ENCODE data around the gene UBE2D4.
"Not testable (repeated sequence)": the region's sequence is repeated elsewhere in the genome, so short reads cannot be mapped to it uniquely, and the experiment has no call there.

Gene UBE2D4

DNA sequence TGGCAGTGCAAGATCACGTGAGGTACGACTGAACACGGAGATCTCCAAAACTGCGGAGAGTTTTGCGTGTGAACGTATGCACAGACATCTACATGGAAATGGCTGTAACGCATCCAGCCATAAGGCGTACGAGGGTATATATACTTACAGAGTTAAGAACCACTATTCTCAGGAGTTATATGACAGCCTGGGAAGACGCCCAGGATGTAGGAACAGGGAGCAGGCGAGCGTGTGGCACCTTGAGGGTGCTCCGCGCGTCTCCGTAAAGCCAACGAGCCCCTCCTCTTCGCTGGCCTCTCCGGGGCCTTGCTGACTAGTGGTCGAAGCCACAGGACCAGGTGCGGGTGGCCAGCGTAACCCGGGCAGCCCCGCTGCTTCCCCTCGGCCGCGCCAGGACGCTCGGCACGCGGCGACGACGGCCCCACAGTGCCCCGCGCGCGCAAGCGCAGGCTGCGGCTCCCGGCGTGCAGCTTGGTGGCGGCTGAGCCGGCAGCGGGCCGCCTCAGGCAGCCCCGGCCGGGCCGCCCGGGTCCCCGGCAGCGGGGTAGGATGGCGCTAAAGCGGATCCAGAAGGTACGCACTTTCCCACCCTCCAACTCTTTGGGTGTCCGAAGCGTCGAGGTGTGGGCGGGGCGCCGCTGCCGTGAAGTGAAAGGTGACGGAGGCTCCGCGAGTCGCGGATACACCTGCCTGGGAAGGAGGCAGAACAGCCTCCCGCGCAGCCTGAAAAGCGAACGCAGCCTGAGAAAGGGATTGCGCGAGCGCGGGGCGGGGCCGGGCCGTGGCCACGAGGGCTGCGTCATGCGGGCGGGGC is at the start of gene UBE2D4:
Gene UBE2D4 (plus strand): TSS at position 453 of the 814 bp plus-strand sequence. CDS start 97 bp downstream, at position 550.
- intact Hi-C loops (cut with DNase I): loop anchor here (1.0 kb wide), 1 partner anchor 57 kb away; the partner anchor contains the start of gene MRPS24
- DNase-seq: peak; percentile 78 to 98 (median 90)

DNA sequence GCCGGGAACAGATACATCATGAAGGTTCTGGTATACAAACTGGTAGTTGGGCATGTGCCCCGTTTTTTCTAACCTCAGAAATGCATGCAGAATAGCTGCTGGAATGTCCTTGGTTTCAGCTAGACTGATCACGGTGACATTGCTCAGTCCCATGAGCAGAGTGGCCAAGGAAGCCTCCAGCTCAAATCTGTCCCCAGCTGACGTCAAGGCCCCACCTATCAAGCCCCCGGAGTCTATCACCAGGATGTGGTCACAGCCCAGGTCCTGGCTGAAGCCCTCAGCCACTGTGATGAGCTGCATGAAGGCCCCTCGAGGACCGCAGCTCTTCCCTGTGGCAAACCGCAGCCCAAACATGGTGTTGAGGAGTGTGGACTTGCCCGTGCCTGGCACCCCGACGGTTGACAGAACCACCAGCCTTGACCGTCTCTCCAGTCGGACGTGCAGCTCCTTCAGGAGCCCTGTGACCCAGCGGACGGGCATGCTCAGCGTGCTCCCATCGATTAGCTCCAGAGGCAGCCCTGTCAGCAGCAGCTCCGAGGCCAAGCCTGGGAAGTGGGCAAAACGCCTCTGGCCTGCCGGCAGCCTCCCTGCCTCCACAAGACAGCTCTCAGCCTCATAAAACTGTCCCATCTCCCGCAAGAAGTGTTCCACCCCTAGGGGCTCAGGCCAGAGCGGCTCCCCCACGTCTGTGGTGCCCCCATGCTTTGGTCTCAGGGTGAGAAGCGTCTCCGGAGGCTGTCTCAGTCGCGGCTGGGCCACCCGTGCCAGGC is 49.1 kb upstream of the UBE2D4 start:
- DNase-seq: peak in 1 of 10 donors; percentile 83
- intact Hi-C loops (cut with DNase I): no loop called here

DNA sequence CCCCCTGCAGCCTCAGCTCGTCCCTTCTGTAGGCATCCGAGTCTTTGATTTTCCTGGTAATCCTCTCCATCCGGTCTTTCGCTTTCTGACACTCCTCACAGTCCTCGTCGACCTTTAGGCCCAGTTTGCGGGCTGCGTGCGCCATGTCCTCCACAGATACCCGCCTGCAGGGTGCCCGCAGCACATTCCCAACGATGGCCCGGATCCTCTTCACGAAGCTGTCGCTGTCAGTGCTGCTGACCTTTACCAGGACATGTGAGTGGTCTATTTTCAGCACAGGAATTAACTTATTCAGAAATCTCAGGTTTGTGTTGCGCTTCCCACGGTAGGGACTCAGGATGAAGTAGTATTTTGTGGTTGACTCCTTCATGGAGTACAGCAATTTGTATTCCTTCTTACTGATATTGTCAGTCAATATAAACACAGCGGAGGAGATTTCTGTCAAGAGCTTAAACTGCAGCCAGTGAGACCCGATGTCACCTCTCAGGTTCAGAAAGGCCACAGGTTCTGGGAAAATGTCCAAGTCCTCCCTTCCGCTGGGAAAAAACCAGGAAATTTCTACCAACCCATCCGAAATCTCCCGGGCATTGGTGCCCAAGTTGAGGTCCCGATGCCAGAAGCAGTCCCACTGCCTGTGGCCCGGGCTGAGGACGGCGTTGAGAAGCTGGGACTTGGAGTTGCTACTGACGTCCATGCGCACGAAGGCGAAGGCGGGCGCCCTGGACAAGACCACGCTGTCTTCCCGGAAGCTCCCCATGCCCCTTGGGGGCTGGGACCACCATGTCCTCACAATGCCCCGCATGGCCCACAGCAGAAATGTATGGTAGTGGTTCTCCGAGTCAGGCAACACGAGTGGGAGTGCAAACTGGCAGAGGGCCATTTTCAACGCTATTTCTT is 48.0 kb upstream of the UBE2D4 start:
- no peak for DNase-seq
- intact Hi-C loops (cut with DNase I): no loop called here

DNA sequence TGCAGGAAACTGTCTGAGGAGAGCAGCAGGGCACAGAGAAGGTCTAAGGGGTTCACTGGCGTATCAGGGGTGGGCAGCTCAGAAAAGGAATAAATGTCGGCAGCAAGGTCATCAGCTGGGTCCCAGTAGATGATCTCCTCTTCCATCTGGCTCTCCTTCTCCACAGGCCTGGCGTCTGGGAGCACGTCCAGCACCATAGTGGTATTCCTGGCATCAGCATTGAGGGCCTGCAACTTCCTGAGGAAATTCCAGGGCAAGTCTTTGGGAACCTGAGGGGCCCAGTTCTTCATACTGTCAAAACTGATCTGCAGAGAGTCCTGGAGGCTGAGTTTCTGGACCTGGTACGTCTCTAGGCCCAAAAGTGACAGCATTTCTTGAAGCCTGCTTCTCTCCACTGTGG is 47.4 kb upstream of the UBE2D4 start:
- intact Hi-C loops (cut with DNase I): no loop called here
- no peak for DNase-seq

DNA sequence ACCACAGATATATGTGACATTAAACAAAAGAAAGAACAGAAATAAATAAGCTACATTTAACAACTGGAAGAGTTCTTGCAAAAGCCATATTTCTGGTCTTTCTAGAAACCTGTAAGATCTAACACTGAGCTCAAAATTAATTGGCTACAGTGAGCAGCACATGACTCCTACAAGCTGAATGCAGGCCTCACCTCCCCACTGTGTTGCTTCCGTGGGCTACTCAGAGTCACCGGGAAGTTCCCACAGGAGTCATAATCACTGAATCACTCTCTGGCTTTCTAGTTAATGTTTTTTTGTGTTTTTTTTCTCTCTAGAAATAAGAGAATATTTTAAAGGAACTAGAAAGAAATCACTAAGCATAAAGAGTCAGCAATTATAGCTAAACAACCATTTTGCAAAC is 46.8 kb upstream of the UBE2D4 start:
- intact Hi-C loops (cut with DNase I): no loop called here
- DNase-seq: no peak

DNA sequence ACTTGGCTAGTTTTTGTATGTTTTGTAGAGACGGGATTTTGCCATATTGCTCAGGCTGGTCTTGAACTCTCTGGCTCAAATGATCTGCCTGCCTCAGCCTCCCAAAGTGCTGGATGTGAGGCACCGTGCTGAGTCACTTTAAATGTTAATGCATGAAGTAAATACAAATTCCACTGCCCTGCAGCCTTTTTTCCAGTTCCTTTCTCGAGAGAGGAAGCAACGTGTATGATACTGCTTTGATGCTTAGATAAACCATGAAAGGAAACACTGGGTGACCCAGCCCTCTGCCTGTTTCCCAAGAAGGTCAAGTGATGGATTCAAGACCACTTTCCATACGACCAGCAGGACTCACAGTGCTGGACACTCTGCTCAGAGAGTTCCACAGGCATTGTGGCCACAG is 45.6 kb upstream of the UBE2D4 start:
- intact Hi-C loops (cut with DNase I): no loop called here

DNA sequence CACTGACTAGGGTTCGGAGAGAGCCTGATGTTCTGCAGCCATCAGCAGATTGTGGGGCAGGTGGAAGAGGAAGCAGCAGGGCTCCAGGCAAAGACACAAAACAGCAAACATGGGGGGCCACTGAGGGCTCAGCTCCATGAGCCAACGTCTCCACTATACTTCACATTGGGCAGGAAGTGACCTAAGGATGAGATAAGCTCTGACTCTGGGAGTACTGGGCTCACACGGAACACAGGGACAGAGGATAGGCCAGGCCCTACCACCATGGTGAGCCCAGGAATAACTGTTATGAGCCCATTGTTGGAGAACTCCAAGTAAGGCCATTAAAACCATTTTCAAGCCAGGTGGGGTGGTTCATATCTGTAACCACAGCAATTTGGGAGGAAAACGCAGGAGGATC is 42.0 kb upstream of the UBE2D4 start:
- DNase-seq: no peak
- intact Hi-C loops (cut with DNase I): no loop called here

More for the DNA sequence above, 45.6 kb upstream of the UBE2D4 start:
- DNase-seq: no peak

DNA sequence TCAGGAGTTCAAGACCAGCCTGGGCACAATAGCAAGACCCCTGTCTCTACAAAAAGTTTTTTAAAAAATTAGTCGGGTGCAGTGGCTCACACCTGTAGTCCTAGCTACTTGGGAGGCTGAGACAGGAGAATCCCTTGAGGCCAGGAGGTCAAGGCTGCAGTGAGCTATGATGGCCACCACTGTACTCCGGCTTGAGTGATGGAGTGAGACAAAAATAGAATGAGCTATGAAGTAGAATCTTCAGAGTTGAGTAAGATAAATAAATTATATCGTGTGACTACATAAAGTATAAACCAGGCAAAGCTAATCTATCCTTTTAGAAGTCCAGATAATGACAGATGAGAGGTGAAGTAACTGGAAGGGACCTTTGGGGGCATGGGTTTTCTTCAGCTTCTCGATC is 41.6 kb upstream of the UBE2D4 start:
- intact Hi-C loops (cut with DNase I): no loop called here
- DNase-seq: no peak

DNA sequence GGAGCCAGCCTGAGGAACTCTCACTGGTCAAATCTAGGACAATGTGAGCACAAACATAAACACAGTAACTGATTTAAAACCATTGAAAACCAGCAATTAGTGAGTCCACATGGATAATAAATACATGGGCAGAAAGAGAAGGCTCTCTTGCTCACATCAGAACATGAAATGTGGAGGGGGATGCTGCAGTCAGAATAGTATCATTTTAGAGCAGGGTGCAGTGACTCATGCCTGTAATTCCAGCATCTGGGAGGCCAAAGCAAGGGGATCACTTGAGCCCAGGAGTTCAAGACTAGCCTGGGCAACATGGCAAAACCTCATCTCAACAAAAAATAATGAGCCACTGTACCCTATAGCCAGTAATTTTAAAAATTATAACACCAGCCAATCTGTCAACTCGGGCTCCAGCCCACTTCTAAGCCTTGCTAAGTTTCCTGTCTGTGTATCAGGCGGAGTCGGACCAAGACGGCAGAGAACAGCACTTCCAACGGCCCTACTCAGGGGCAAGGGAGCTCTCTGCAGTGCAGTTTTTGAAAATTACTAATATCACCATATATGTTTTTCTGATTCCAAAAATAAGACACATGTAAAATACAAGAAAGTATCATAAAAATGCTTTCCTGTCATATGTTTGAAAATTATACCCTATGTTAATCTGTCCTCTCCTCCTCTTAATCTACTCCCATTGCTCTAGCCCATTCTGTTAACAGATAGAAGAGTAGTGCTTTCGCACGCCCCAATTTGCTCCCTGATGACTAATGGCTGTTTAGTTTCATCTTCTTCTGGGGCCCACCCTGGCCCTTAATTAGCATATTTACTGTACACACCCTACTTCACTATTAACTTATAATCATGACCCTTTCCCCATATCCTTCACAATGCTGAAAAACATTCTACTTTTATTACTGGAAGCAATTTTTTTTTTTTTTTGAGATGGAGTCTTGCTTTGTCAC is 37.0 kb upstream of the UBE2D4 start:
- intact Hi-C loops (cut with DNase I): no loop called here
- no peak for DNase-seq

DNA sequence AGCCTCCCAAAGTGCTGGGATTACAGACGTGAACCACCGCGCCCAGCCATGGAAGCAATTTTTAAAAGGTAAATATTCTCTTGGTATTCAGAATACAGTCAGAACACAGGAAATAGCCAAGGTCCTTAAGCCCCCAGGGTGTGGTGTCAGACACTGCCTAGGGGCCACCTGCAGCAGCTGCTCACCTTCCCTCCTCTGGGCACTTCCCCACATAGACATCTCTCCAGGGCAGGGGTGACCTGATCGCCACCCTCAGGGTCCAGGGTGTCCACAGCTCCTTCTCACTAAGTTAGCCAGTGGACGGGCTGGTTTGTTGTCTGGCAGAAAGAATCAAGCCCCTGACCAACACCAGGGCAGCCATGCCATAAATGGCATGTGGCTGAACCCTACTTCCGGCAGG is 35.8 kb upstream of the UBE2D4 start:
- no peak for DNase-seq
- intact Hi-C loops (cut with DNase I): no loop called here

DNA sequence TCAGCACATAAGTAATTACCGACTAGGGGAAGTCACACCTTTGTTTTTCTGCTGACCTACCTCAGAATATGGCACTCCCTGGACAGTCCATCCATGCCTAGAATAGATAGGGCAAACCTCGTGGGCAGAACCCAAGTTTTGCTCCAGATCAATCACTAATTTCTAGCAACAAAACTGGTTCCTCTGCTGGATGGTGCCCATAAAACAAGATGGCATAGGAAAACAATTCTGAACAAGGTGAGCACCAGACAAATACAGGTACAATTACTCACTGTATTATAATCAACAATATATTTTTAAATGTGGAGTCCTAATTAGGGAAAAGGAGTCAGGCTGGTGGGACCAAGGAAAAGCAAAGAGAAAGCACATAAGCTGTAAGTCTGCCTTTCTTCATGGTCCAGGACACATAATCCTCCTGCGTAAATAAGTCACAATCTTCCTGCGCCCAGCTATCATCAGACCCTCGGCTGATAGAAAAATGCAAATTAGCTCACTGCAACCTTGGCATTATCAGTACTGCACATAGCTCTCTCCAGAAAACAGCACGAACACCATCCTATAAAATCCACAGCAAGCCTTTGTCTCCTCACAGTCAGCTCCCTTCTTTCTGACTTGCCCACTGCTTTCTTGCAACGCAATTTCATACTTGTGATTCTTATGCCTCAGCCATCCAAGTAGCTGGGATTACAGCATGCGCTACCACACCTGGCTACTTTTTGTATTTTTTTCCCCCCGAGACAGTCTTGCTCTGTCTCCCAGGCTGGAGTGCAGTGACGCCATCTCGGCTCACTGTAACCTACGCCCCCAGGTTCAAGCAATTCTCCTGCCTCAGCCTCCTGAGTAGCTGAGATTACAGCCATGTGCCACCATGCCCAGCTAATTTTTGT is 34.9 kb upstream of the UBE2D4 start:
- intact Hi-C loops (cut with DNase I): no loop called here
- DNase-seq: no peak

DNA sequence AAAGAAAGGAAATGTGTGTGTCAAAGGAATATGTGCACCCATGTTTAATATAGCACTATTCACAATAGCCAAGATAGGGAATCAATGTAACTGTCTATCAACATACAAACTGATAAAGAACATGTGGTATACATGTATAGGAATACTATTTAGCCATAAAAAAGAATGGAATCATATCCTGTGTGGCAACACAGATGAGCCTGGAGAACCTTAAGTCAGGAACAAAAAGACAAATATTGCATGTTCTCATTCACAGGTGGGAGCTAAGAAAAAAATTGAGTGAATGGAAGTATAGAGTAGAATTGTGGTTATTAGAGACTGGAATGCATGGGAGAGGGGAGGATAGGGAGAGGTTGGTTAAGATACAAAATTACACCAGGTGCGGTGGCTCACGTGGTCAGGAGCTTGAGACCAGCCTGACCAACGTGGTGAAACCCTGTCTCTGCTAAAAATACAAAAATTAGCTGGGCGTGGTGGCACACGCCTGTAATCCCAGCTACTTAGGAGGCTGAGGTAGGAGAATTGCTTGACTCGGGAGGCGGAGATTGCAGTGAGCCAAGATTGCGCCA is 30.3 kb upstream of the UBE2D4 start:
- no peak for DNase-seq
- intact Hi-C loops (cut with DNase I): no loop called here

DNA sequence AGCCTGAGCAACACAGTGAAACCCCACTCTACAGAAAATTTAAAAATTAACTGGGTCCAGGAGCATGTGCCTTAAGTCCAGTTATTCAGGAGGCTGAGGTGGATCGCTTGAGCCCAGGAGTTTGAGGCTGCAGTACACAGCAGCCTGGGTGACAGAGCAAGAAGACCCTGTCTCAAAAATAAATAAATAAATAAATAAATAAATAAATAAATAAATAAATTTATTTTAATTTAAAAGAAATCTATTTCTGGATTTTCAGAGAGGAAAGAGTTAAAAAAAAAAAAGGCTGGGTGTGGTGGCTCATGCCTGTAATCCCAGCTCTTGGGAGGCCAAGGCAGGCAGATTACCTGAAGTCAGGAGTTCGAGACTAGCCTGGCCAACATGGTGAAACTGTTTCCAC is 27.7 kb upstream of the UBE2D4 start:
- intact Hi-C loops (cut with DNase I); DNase-seq: not testable (repeated sequence)

DNA sequence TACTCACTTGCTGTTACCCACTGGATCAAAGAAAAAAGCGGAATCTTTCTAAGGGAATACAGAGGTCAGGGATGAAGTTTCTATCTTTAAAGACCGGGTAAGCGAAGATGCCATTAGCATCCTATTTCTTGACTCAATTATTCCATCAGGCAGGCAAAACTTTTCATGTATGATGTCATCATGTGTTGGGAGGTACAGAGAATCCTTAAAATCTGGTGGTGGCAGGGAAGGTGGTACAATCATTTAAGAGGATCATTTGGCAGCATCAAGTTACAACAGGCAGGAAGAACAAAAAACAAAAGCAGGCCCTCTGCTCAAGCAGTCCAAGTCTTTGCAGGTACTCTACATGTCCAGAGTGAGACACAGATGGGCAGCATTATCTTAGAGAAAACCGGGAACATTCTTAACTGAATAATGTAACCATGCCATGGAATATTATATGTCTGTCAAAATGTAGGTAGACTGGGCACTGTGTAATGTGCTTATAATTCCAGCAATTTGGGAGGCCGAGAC is 23.6 kb upstream of the UBE2D4 start:
- DNase-seq: no peak
- intact Hi-C loops (cut with DNase I): no loop called here

DNA sequence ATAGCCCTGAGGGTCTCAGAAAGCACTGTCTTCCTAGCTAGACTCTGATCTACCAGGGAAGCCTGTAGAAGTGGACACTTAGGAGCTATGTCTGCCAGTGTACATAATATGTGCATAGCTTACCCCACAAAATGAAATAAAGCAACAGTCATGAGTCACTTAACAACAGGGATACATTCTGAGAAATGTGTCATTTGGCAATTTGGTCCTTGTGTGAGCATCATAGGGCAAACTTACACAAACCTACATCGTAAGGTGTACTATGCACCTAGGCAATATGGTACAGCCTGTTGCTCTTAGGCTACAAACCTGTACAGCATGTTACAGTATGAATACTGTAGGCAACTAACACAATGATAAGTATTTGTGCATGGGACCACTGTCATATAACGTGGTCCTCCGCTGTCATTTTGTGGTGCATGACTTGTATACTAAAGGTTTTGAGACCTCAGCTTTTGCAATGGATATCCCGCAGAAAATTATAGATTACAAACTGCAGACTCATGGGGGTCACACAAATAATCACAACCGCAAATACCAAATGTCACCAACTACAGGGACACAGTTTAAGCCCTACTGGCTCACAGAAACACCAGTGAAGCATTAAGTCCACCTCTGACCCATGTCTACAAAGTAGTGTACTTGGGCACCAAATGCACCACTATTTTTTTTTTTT is 21.6 kb upstream of the UBE2D4 start:
- no peak for DNase-seq
- intact Hi-C loops (cut with DNase I): no loop called here

DNA sequence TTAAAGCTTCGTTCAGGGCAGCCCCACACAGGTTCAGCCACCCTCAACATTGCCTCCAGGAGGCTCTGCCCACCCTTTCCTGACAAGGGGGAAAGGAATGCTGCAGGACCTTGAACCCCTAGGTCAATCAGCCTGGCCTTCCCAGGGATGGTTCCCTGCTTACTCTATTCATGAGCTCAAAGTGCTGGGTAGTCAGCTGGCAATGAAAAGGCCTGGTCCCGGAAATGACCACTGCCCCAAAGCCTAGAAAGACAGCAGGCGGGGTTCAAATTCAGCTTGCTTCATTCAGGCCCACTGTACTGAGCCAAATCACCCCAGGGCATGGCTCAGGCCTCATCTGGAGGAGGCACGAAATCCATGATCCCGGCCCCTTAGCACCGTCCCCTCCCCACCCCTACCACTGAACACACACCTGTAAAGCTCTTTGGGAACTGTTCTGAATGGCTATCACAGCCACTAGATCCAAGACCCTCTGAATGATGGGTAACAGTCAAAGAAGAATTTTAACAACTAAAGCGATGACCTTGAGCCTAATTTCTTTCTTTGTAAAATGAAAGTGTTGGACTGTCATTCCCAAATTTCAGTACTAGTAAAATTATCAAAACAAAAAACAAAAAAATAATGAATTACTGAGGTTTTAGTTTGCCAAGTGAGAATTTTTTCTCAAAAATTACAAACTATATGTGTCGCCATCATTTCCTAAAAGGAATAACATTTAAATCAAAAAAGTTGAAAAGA is 20.9 kb upstream of the UBE2D4 start:
- peak in 2 of 10 donors; percentile 19 to 86 for DNase-seq
- intact Hi-C loops (cut with DNase I): no loop called here

DNA sequence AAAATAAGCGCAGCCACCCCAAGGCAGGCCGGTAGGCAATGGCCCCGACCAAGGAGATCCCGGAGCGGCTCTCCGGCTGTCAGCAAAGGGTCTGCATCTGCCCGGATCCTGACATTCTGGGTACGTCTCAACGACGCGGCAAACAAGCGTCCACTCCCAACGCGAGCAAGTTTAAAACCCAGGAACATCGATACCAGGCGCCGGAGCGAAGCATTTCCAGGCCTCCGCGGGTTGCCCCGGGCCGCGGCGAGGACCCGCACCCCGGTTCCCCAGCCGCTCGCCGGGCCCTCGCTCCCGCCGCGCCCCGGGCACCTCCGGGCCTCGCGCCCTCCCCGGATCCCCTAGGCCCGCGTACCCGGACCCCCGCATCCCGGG is 20.3 kb upstream of the UBE2D4 start:
- intact Hi-C loops (cut with DNase I): no loop called here
- DNase-seq: peak in 8 of 10 donors; percentile 34 to 92 (median 39)
